Gastrocnemius medialis (tissue), 4 donors: ENCODE measurements around the gene IQGAP3. TPM values are rescaled to one million over a fixed set of nuclear protein-coding genes. Genes with fewer than 3 reads are reported as not detected.
A peak's percentile ranks its signal among the peaks of the same experiment; 100 is the strongest.
"Not testable (repeated sequence)": the region's sequence is repeated elsewhere in the genome, so short reads cannot be mapped to it uniquely, and the experiment has no call there.

Experiments used
- ATAC-seq, 2 donors: fragments of 150-250 bp; one replicate each; pipeline ENCODE4 v1.9.1; 2016
- DNase-seq, 2 donors: peaks; one replicate each; pipeline ENCODE4 v3.0.0-alpha.2; 2019
- H3K27ac ChIP-seq, 4 donors: fragments of 200-600 bp; sonication (generic); 1 replicate in 1 of 4; 2 replicates in 3 of 4; pipeline ENCODE4 v1.5.1; 2016 to 2018; ENCODE audit warnings: mild to moderate bottlenecking in 2 of 4, moderate library complexity in 1 of 4
- H3K27me3 ChIP-seq, 3 donors: fragments of 200-600 bp; sonication (generic) in 2 of 3; 1 replicate in 1 of 3; 2 replicates in 2 of 3; pipeline versions ENCODE4 v1.5.1 to v1.6.0; 2016 to 2019; ENCODE audit warnings: mild to moderate bottlenecking in 1 of 3, moderate library complexity in 1 of 3
- H3K36me3 ChIP-seq, 2 donors: fragments of 200-600 bp; sonication (generic) in 1 of 2; one replicate each; pipeline ENCODE4 v1.5.1; 2017 to 2018
- H3K4me1 ChIP-seq, 2 donors: fragments of 200-600 bp; sonication (generic) in 1 of 2; one replicate each; pipeline ENCODE4 v1.5.1; 2016 to 2017; ENCODE audit warnings: mild to moderate bottlenecking in 2 of 2
- H3K4me3 ChIP-seq, 4 donors: fragments of 200-600 bp; sonication (generic) in 3 of 4; 1 replicate in 1 of 4; 2 replicates in 3 of 4; pipeline ENCODE4 v1.5.1; 2016 to 2019; ENCODE audit warnings: mild to moderate bottlenecking in 2 of 4
- H3K9me3 ChIP-seq, 3 donors: fragments of 200-600 bp; sonication (generic) in 2 of 3; 1 replicate in 1 of 3; 2 replicates in 2 of 3; pipeline ENCODE4 v1.5.1; 2016 to 2019
- POLR2A ChIP-seq, 2 donors: fragments of 450-650 bp; IDR thresholded peaks; one replicate each; pipeline ENCODE4 v1.6.1; 2017; ENCODE audit warnings: antibody characterized with exemption in 2 of 2, mild to moderate bottlenecking in 2 of 2, moderate library complexity in 2 of 2
- in situ Hi-C, 4 donors: fragments of 200-750 bp; cut with MboI; loops; one replicate each; pipeline versions ENCODE4 v1.15.0 to v1.8.0; 2017; ENCODE audit warnings: low sequenced_read_pairs in 4 of 4
- intact Hi-C: fragments of 100-400 bp; cut with DNase I; formaldehyde crosslinking; loops from one replicate; pipeline ENCODE4 v1.15.1; 2023; ENCODE audit warnings: low total_unique reads
- total RNA-seq, 4 donors: library from RNA; depleted of rRNA; stranded (reverse); fragments of >200 nt; gene quantifications; one replicate each; pipeline versions ENCODE4 v1.1.0 to v1.2.3, GENCODE V29; 2016
- TF ChIP-seq, protein P1 (sequence below), 5 experiments: fragments of 450-650 bp in 3 of 5; fragments of 200-600 bp in 2 of 5; sonication (generic) in 2 of 5; IDR thresholded peaks in 4 of 5; conservative IDR thresholded peaks in 1 of 5; 1 replicate in 4 of 5; 2 replicates in 1 of 5; pipeline ENCODE4 v1.5.1; 2016 to 2019; ENCODE audit warnings: antibody characterized with exemption in 5 of 5, mild to moderate bottlenecking in 3 of 5, moderate library complexity in 3 of 5

The IQGAP3 gene
- total RNA-seq, 4 donors from 2014 or later: 0.20 to 0.55 TPM; not detected in 2

- TF ChIP-seq, protein P1, sequence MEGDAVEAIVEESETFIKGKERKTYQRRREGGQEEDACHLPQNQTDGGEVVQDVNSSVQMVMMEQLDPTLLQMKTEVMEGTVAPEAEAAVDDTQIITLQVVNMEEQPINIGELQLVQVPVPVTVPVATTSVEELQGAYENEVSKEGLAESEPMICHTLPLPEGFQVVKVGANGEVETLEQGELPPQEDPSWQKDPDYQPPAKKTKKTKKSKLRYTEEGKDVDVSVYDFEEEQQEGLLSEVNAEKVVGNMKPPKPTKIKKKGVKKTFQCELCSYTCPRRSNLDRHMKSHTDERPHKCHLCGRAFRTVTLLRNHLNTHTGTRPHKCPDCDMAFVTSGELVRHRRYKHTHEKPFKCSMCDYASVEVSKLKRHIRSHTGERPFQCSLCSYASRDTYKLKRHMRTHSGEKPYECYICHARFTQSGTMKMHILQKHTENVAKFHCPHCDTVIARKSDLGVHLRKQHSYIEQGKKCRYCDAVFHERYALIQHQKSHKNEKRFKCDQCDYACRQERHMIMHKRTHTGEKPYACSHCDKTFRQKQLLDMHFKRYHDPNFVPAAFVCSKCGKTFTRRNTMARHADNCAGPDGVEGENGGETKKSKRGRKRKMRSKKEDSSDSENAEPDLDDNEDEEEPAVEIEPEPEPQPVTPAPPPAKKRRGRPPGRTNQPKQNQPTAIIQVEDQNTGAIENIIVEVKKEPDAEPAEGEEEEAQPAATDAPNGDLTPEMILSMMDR (IDR thresholded peaks at IDR 0.05 in 4 of 5, conservative IDR thresholded peaks at IDR 0.05 in 1 of 5): no peak
- TF ChIP-seq POLR2A (IDR thresholded peaks at IDR 0.05): no peak
- peak; percentile 95 to 97 for ATAC-seq
Observed at GRCh38 chr1:156556354-156556753, 16.0 kb downstream of the IQGAP3 start.

GRCh38 chr1:156555715-156556114 is 16.6 kb downstream of the IQGAP3 start:
- Histone ChIP-seq H3K4me3 (no peak overlapping the region), H3K27ac (peak overlapping the region; percentile 43 to 63 (median 48)), H3K27me3 (no peaks in the 10 kb centered on the region), H3K9me3 (no peaks in the 10 kb centered on the region), H3K36me3 (no peaks in the 10 kb centered on the region), H3K4me1 (peaks cover 7 to 8% of the 10 kb centered on the region in 2 donors)
- no peak for TF ChIP-seq POLR2A (IDR thresholded peaks at IDR 0.05)
- TF ChIP-seq, protein P1 (IDR thresholded peaks at IDR 0.05 in 4 of 5, conservative IDR thresholded peaks at IDR 0.05 in 1 of 5): no peak
- DNase-seq (no peak), ATAC-seq (peak; percentile 16 to 28)
- in situ Hi-C loops (no loop called here), intact Hi-C loops (no loop called here)

More at GRCh38 chr1:156556354-156556753, 16.0 kb downstream of the IQGAP3 start:
- H3K9me3 ChIP-seq: no peaks in the 10 kb centered on the region
- DNase-seq: peak; percentile 38 to 70
- in situ Hi-C loops (no loop called here), intact Hi-C loops (no loop called here)
- H3K4me1 ChIP-seq: peaks cover 7 to 8% of the 10 kb centered on the region in 2 donors
- H3K36me3 ChIP-seq: no peaks in the 10 kb centered on the region
- H3K4me3 ChIP-seq: no peak overlapping the region
- H3K27me3 ChIP-seq: no peaks in the 10 kb centered on the region
- H3K27ac ChIP-seq: peak overlapping the region in 1 of 4 donors; percentile 63

DNA sequence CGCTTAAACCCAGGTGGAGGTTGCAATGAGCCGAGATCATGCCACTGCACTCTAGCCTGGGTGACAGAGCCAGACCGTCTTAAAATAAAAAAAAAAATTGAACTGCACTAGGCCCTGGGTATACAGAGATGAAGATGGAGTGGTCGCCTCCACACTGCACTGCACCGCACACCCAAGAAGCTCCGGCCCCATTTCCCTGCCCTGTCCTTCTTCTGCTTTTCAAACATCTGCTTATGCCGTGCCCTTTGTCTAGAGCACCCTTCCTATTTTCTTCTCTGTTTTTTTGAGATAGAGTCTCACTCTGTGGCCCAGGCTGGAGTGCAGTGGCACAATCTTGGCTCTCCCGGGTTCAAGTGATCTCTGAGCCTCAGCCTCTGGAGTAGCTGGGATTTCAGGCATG is 17.4 kb downstream of the IQGAP3 start:
- no peaks in the 10 kb centered on the region for H3K36me3 ChIP-seq
- in situ Hi-C loops (no loop called here), intact Hi-C loops (no loop called here)
- no peak for ATAC-seq
- TF ChIP-seq, protein P1 (IDR thresholded peaks at IDR 0.05 in 4 of 5, conservative IDR thresholded peaks at IDR 0.05 in 1 of 5): no peak
- TF ChIP-seq POLR2A (IDR thresholded peaks at IDR 0.05): no peak
- peaks cover 7 to 8% of the 10 kb centered on the region in 2 donors for H3K4me1 ChIP-seq
- no peak overlapping the region for H3K4me3 ChIP-seq
- H3K27me3 ChIP-seq: no peaks in the 10 kb centered on the region
- H3K9me3 ChIP-seq: no peaks in the 10 kb centered on the region
- H3K27ac ChIP-seq: no peak overlapping the region
- no peak for DNase-seq

- in situ Hi-C loops: no loop called here
- Histone ChIP-seq H3K4me3 (no peak overlapping the region), H3K27ac (no peak overlapping the region), H3K36me3 (no peaks in the 10 kb centered on the region), H3K27me3 (no peaks in the 10 kb centered on the region), H3K4me1 (peaks cover 7 to 8% of the 10 kb centered on the region in 2 donors), H3K9me3 (no peaks in the 10 kb centered on the region)
- no peak for TF ChIP-seq POLR2A (IDR thresholded peaks at IDR 0.05)
- intact Hi-C loops: no loop called here
- no peak for DNase-seq
- ATAC-seq: no peak
Observed at GRCh38 chr1:156553860-156554485, 18.4 kb downstream of the IQGAP3 start.

- ATAC-seq, H3K27ac ChIP-seq, intact Hi-C loops, H3K4me1 ChIP-seq, in situ Hi-C loops, H3K4me3 ChIP-seq, H3K27me3 ChIP-seq, H3K9me3 ChIP-seq, H3K36me3 ChIP-seq: not testable (repeated sequence)
- peak in 1 of 2 donors; percentile 43 for DNase-seq
Observed at GRCh38 chr1:156552937-156553336, 19.4 kb downstream of the IQGAP3 start.

DNA sequence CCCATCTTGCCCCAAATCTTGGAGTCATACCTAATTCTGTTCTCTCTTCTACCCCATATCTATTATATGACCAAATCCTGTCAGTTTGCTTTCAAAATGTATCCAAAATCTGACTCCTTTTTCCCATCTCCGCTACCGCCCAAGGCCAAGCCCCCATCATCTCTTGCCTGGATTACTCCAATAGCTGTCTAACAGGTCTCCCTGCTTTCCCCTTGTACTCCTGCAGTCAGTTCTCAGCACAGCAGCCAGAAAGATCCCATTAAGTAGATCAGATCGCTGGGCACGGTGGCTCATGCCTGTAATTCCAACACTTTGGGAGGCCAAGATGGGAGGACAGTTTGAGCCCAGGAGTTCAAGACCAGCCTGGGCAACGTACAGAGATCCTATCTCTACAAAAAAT is 19.8 kb downstream of the IQGAP3 start:
- peaks cover 7 to 8% of the 10 kb centered on the region in 2 donors for H3K4me1 ChIP-seq
- no peak overlapping the region for H3K4me3 ChIP-seq
- H3K27me3 ChIP-seq: no peaks in the 10 kb centered on the region
- ATAC-seq: no peak
- in situ Hi-C loops (no loop called here), intact Hi-C loops (no loop called here)
- H3K36me3 ChIP-seq: no peaks in the 10 kb centered on the region
- TF ChIP-seq, protein P1 (IDR thresholded peaks at IDR 0.05 in 4 of 5, conservative IDR thresholded peaks at IDR 0.05 in 1 of 5): no peak
- TF ChIP-seq POLR2A (IDR thresholded peaks at IDR 0.05): no peak
- H3K9me3 ChIP-seq: no peaks in the 10 kb centered on the region
- no peak overlapping the region for H3K27ac ChIP-seq
- no peak for DNase-seq
